ENCODE data around the gene SPCS1. TPM values are rescaled to one million over a fixed set of nuclear protein-coding genes. Genes with fewer than 3 reads are reported as not detected.

Gene SPCS1
- total and polyA plus RNA-seq, 9 of the 15 experiments (the other 6 are each of a cell fraction or from before 2014, with no cell fraction given), result 73.9 to 567 (median 127) TPM

- intact Hi-C loops (cut with micrococcal nuclease), result no loop called here
- Histone ChIP-seq H3K27me3 (ENCODE audit: control insufficient read depth in 2 of 2, insufficient read depth in 2 of 2, low read length in 2 of 2) (no peaks in the 10 kb centered on the region), H3K79me2 (ENCODE audit: control insufficient read depth, insufficient read depth, low read length) (peaks cover 49% of the 10 kb centered on the region)
Measured at GRCh38 chr3:52705438-52705687, 543 bp upstream of the SPCS1 start.

More at GRCh38 chr3:52705438-52705687, 543 bp upstream of the SPCS1 start:
- Histone ChIP-seq H2AFZ (ENCODE audit: low read depth, low read length) (peak overlapping the region; percentile 96), H3K36me3 (ENCODE audit: control insufficient read depth, insufficient read depth, low read length) (peaks cover 19% of the 10 kb centered on the region), H3K9me1 (ENCODE audit: control insufficient read depth, insufficient read depth, low read length) (no peaks in the 10 kb centered on the region), H3K4me3 (peak overlapping the region; percentile 83), H3K4me1 (replicated peaks in 1 of 2; ENCODE audit: control insufficient read depth in 2 of 2, insufficient read depth in 2 of 2, low read length in 2 of 2) (peaks cover 7 to 10% of the 10 kb centered on the region in 2 experiments; a peak in 3 of 5 replicates), H3K9me3 (replicated peaks; ENCODE audit: control insufficient read depth, insufficient read depth, low read depth, low read length) (no peaks in the 10 kb centered on the region), H3K4me2 (ENCODE audit: insufficient read depth, low read length) (peak overlapping the region; percentile 94), H3K9ac (ENCODE audit: insufficient read depth in 1 of 2, low read depth in 2 of 2, low read length in 2 of 2) (peak overlapping the region; percentile 79 to 98), H4K20me1 (replicated peaks; ENCODE audit: control insufficient read depth, insufficient read depth, low read length) (no peaks in the 10 kb centered on the region), H3K27ac (ENCODE audit: extremely low read depth, low read depth, low read length) (peak overlapping the region; percentile 78)
- FAIRE-seq, result no peak
- TF ChIP-seq SP1 (CRISPR knock-in tag; IDR thresholded peaks at IDR 0.05) (peak; percentile 19; the same call in 1 of the 2 replicates), ZBTB34 (CRISPR knock-in tag; IDR thresholded peaks at IDR 0.05) (no peak), ESRRA (IDR thresholded peaks at IDR 0.05; ENCODE audit: borderline replicate concordance, low read depth) (no peak), KDM2B (CRISPR knock-in tag; IDR thresholded peaks at IDR 0.05) (peak; percentile 35; the same call in 1 of the 2 replicates), TEAD1 (CRISPR knock-in tag; IDR thresholded peaks at IDR 0.05) (peak in 1 of 2 experiments; percentile 57; a peak in 1 of 4 replicates), ZNF584 (CRISPR knock-in tag; IDR thresholded peaks at IDR 0.05; ENCODE audit: low read depth) (no peak), E2F5 (CRISPR knock-in tag; IDR thresholded peaks at IDR 0.05) (no peak)
- no CpG with 5 or more reads among the region's 25 CpGs for WGBS (ENCODE audit: insufficient coverage, low coverage, missing lambda C conversion rate)
- ATAC-seq, result peak; percentile 70; the same call in 2 of the 3 replicates
- no peak for DNase-seq (ENCODE audit: extremely low read depth in 1 of 4, low spot score in 3 of 4)
- ChIA-PET POLR2A (interaction anchor here (0.7 to 1.6 kb wide), 5 partner anchors 8 to 20 kb away, joined by 3 to 6 read pairs (median 3); no protein-coding TSS in a partner anchor), CTCF (ENCODE audit: low intra/inter-chr PET ratio) (interaction anchor here (0.7 kb wide), 1 partner anchor 158 kb away, joined by 3 read pairs; no protein-coding TSS in a partner anchor)
- in situ Hi-C loops (cut with MboI), result no loop called here
- BruUV-seq (replicated peaks), result no TSS peak

Data from K562 (cell line).